GM18951 (cell line): ENCODE results near the gene GPR183.

ENCODE experiments used
- POLR2A ChIP-seq: IDR thresholded peaks from 4 replicates; pipeline ENCODE4 v1.6.1; 2011; ENCODE audit warnings: mild to moderate bottlenecking; ENCODE audit not compliant: insufficient read length, insufficient read depth; ENCODE audit errors: extremely low read depth
- in situ Hi-C: fragments of 300-500 bp; cut with MboI; formaldehyde crosslinking; loops from one replicate; pipeline ENCODE4 v1.12.0; 2022; ENCODE audit warnings: low sequenced_read_pairs, mixed read lengths, inconsistent platforms; ENCODE audit not compliant: unreplicated experiment

GPR183 gene

DNA sequence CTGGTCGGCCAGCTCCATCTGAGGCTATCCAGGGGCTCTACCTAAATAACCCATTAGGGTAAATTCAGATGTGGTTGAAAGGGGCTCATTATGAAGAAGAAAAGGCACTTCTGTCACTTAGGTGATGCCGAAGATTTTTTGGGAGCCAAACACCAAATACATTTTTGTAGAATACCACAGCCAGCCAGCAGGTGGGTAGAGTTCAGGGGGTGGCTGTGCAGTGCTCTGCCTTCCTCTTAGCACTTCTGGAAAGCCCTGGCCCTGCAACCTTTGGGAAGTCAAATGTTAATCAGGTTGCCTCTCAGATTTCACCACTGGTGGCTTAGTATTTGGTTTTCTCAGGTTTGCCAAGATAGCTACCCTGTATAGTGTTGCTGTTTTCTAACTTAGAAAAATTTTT is 30.5 kb downstream of the GPR183 start:
- in situ Hi-C loops, result no loop called here
- no peak for TF ChIP-seq POLR2A

DNA sequence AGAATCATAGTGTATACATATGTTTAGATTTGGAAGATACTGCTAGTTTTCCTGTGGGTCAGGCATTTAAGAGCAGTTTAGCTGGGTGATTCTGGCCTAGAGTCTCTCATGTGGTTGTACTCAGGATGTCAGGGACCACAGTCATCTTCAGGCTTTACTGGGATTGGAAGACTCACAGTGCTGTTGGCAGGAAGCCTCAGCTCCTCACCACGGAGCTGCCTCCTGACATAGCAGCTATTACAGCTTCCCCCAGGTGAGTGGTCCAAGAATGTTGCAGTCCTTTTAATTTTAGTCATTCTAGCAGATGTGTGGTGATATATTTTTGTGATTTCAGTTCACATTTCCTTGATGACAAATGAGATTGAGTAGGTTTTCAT is 32.1 kb downstream of the GPR183 start:
- no peak for TF ChIP-seq POLR2A
- in situ Hi-C loops, result no loop called here

DNA sequence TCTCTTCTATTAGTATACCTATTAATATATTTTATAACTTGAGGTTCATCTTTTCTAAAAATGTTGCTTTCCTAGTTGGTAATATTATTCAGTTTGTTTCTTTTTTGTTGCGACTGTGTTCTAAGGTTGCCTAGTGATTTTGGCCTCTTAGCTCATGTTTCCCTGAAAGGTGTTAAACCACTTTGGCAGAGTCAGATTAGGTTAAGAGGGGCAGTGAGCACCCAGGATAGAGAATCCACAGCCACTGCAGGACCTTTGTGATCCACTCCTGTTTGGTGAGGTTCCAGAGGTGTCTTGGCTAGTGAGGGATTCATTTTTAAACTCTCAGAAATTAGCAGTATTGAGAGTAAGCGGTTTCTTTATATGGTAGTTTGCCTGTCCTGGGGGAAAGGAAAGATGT is 34.1 kb downstream of the GPR183 start:
- in situ Hi-C loops, result loop anchor here (25.0 kb wide), 1 partner anchor 411 kb away; no protein-coding TSS in a partner anchor
- TF ChIP-seq POLR2A, result no peak

DNA sequence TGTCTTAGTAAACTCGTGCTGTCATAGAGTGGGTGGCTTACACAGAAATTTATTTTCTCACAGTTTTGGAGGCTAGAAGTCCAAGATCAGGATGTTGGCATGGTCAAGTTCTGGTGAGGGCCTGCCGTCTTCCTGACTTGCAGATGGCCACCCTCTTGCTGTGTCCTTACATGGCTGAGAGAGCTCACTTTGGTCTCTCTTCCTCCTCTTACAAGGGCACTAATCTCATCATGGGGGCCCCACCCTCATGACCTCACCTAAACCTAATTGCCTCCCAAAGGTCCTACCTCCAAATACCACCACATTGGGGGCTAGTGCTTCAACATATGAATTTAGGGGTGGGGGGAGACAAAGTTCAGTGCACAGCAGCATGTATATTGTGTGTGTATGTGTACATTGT is 34.7 kb downstream of the GPR183 start:
- TF ChIP-seq POLR2A, result no peak
- in situ Hi-C loops, result loop anchor here (25.0 kb wide), 1 partner anchor 410 kb away; no protein-coding TSS in a partner anchor

DNA sequence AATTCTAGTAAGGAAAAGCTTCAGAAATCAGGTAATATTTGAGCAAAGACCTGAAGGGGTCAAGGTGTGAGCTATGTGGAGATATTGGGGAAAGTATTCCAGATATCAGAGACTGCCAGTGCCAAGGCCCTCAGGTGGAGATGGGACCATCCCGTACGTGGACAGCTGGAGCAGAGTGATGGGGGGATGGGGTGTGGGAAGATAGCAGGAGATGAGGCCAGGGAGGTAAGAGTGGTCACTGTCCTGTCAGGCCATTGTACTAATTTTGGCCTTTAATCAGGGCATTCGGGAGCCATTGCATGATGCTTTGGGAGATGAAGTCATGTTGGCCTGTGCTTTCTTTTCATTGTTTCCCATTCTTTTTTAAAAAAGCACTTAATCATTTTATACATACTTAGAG is 36.0 kb downstream of the GPR183 start:
- TF ChIP-seq POLR2A, result no peak
- in situ Hi-C loops, result loop anchor here (25.0 kb wide), 1 partner anchor 409 kb away; no protein-coding TSS in a partner anchor

DNA sequence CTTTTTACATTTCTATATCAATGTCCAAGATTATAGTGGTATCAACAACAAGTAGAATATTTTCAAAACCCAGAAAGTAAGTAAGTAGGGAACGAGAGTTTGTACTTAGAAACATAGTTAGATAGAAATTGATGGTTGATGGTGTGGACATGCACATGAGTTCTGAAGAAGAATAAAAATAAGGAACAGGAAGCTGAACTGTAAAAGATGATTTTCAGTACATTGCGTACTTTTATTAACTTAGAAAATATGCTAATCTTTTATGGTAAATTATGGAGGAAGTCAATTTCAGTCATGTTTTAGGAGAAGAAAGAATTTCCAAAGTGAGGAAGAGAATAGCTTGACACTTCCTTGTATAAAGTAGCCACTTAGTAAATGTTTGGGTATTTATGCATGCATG is 36.7 kb downstream of the GPR183 start:
- no peak for TF ChIP-seq POLR2A
- in situ Hi-C loops, result loop anchor here (25.0 kb wide), 1 partner anchor 408 kb away; no protein-coding TSS in a partner anchor

DNA sequence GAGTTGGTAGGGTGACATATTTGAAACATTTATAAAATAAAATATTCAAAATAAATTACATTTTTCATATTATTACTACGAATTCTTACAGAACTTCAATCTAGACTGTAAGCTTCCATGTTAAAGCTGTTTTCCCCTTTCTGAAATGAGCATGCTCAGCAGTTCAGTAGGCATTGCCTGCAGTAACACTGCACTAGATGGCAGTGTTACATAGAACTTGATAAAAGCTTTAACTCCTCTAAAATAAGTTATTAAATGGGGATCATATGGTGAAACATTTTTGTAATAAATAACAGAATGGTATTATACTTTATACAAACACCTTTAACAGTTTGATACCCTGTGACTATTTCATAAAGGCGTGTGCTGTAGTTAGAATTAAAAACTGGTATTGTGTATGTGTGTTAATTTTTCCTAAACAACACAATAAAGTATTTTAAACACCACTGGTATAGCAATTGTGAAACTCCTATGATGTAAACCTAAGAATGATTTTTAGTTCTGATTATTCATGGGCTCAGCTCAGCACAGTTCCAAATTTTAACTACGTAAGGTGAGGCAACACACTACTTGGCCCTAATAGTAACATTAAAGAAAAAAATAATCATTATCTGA is 37.5 kb downstream of the GPR183 start:
- in situ Hi-C loops, result loop anchor here (5.0 to 25.0 kb wide), 2 partner anchors 168 to 407 kb away; no protein-coding TSS in a partner anchor
- no peak for TF ChIP-seq POLR2A

DNA sequence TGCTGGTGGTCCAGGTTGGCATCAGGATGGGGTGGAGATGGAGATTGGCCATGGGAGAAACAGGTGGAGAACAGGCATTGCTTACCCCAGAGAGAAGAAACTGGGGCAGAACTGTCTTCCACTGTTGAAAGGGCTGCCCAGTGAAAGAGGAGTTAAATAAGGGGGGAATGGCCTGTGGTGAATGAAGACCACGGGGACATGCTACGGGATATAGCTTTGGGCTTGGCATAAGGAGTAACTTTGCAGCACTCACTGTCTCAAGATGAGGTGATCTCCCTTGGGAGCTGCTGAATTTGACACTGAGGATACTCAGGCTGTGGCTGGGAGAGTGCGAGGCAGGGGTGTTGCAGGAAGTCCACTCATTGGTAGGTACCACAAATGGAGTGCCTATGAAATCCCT is 38.4 kb downstream of the GPR183 start:
- in situ Hi-C loops, result loop anchor here (5.0 to 25.0 kb wide), 2 partner anchors 168 to 407 kb away; no protein-coding TSS in a partner anchor
- TF ChIP-seq POLR2A, result no peak

DNA sequence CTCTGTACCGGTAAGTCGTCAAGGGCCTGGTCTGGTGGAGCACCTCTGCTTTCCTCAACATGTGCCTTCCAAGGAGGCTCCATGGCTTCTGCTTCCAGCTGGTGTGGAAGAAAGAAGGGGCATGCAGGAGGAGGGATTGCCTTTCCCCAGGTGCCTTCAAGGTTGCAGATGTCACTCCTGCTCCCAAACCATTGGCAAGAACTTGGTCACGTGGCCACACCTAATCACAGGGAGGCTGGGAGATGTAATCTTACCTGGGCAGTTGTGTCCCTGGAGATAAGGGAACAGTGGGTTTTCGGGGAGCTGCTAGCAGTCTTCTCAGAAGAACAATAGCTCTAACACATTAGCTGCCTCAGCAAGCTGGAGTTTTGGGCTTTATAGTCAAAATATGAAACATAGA is 39.3 kb downstream of the GPR183 start:
- in situ Hi-C loops, result loop anchor here (5.0 to 25.0 kb wide), 2 partner anchors 169 to 406 kb away; no protein-coding TSS in a partner anchor
- TF ChIP-seq POLR2A, result no peak

DNA sequence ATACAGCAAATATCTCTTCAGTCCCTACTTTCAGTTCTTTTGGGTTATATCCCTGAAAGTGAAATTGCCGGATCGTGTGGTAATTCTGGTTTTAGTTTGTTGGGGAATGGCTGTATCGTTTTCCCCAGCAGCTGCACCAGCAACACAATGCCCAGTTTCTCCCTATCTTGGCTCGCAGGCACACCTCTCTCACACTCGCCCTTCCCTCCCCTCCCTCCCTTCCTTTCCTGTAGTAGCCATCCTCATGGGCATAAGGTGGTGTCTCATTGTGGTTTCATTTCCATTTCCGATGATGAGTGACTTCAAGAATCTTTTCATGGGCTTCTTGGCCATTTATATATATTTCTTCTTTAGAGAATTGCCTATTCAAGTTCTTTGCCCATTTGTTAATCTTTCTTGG is 40.4 kb downstream of the GPR183 start:
- no peak for TF ChIP-seq POLR2A
- in situ Hi-C loops, result loop anchor here (5.0 to 25.0 kb wide), 2 partner anchors 170 to 405 kb away; no protein-coding TSS in a partner anchor

DNA sequence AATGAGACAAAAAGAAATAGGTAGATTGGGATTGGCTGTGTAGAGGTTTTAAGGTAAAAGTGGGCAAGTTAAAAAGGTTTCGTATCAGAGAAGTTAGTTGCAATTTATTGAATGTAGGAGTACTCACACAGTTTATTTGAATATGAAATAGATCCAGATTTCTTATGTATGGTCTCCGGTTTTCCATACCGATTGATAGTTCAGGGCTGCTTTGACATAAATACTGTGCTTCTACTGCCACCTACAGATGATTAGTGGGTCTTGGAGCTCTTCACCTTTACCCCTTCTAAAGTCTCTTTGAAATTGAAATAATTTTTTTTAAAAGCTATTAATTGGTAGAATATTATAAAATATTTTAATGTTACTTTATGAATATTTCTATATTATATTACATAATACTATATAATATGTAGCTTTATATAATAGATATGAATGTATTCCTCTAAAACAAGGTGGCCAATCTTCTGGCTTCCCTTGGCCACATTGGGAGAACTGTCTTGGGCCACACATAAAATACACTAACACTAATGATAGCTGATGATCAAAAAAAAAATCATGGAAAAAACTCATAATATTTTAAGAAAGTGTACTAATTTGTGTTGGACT is 41.3 kb downstream of the GPR183 start:
- no peak for TF ChIP-seq POLR2A
- in situ Hi-C loops, result loop anchor here (5.0 to 25.0 kb wide), 2 partner anchors 171 to 404 kb away; no protein-coding TSS in a partner anchor

DNA sequence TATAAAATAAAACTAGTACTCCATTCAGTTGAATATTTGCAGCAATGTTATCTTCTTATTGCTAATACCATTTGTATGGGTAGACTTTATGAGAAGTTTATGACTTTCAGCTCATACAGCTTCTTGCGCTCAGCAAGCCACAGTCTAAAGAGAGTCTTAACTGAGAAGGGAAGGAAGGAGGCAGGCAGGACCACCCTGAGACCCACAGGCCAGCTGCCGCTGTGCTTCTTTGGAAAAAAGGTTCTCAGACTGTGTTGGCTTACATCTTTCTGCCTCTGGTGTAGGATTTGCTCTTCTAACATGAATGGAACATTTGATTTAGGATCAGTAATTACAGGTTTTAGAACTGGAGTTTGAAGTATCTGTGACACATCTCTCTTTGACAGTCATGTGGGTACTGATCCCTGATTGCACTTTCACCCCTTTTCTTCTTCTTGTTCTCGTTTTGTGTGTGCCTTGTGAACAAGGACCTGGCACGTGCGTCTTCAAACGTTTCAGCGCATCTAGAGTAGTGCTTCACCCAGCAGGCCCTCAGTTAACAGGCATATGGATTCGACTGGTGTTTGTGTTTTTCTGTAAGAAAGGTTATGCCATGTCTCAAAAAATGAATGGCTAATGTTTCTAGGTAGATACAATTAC is 41.9 kb downstream of the GPR183 start:
- TF ChIP-seq POLR2A, result no peak
- in situ Hi-C loops, result loop anchor here (5.0 to 25.0 kb wide), 2 partner anchors 172 to 403 kb away; no protein-coding TSS in a partner anchor

DNA sequence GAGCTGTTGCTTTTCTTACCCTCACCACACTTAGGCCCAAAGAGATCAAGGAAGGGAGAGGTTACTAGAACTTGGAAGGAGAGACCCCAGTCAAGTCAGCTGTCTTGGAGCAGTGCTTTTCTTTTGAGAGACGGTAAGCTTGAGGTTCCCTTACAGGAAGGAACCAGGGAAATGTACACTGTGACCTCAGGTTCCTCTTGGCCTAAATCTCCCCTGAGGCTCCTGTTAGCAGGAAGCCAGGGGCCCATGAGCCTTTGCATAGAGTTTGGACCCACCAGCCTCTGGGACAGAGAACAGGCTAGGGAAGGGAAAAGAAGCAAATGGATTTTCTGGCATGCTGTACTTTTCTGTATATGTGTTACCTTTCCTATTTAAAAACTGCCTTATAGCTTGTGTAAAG is 43.1 kb downstream of the GPR183 start:
- in situ Hi-C loops, result loop anchor here (5.0 to 25.0 kb wide), 2 partner anchors 87 to 402 kb away; no protein-coding TSS in a partner anchor
- no peak for TF ChIP-seq POLR2A
